NCI-H345 treated with DMSO at 0.1 percent for 48 hours (cell line): ENCODE results near the gene C16orf92.

Experiments
- DNase-seq: peaks from one replicate; lab custom pipeline; 2025; ENCODE audit not compliant: unreplicated experiment; lab: John Stamatoyannopoulos, UW

C16orf92 gene

GRCh38 chr16:29988346-29989075 lies 34.5 kb upstream of the C16orf92 start:
- DNase-seq: no peak

GRCh38 chr16:29989111-29989858 lies 33.7 kb upstream of the C16orf92 start:
- DNase-seq: no peak

- DNase-seq: no peak
These were observed 33.0 kb upstream of the C16orf92 start for GRCh38 chr16:29990034-29990433.

GRCh38 chr16:29990883-29991570 lies 32.0 kb upstream of the C16orf92 start:
- DNase-seq: no peak

- no peak for DNase-seq
These were observed 31.5 kb upstream of the C16orf92 start for GRCh38 chr16:29991571-29991904.

GRCh38 chr16:29992344-29992967 lies 30.5 kb upstream of the C16orf92 start:
- no peak for DNase-seq

GRCh38 chr16:29993191-29993902 lies 29.7 kb upstream of the C16orf92 start:
- no peak for DNase-seq

GRCh38 chr16:29993903-29994599 lies 28.9 kb upstream of the C16orf92 start:
- no peak for DNase-seq

- no peak for DNase-seq
These were observed 28.2 kb upstream of the C16orf92 start for GRCh38 chr16:29994600-29995323.

- DNase-seq: peak; percentile 91
These were observed 27.6 kb upstream of the C16orf92 start, which contains the start of gene HIRIP3 for GRCh38 chr16:29995324-29995910. Gene HIRIP3, minus strand, starts transcription at chr16:29995617. Its CDS starts 12 bp downstream, at chr16:29995605.

- peak; percentile 99 for DNase-seq
These were observed 26.9 kb upstream of the C16orf92 start, which contains the start of gene INO80E for GRCh38 chr16:29995911-29996765. Gene INO80E, plus strand, starts transcription at chr16:29996241. Its CDS starts 70 bp downstream, at chr16:29996311.

GRCh38 chr16:29996766-29997250 lies 26.2 kb upstream of the C16orf92 start:
- DNase-seq: no peak

- DNase-seq: no peak
These were observed 23.4 kb upstream of the C16orf92 start for GRCh38 chr16:29999605-30000004.

- no peak for DNase-seq
These were observed 22.0 kb upstream of the C16orf92 start for GRCh38 chr16:30000735-30001631.

- DNase-seq: no peak
These were observed 20.2 kb upstream of the C16orf92 start for GRCh38 chr16:30002614-30003346.
